Lower leg skin (tissue), 3 donors: ENCODE data around the gene NMNAT3.

Experiments used
- POLR2A ChIP-seq, 2 donors: fragments of 450-650 bp; IDR thresholded peaks; one replicate each; pipeline ENCODE4 v1.6.1; 2016 to 2017; ENCODE audit warnings: antibody characterized with exemption in 2 of 2, mild to moderate bottlenecking in 1 of 2, moderate library complexity in 1 of 2
- TF ChIP-seq, protein P1 (sequence below), 3 donors: fragments of 450-650 bp; IDR thresholded peaks; one replicate each; pipeline ENCODE4 v1.5.1; 2016; ENCODE audit warnings: antibody characterized with exemption in 3 of 3, mild to moderate bottlenecking in 3 of 3, moderate library complexity in 2 of 3

- TF ChIP-seq, protein P1, sequence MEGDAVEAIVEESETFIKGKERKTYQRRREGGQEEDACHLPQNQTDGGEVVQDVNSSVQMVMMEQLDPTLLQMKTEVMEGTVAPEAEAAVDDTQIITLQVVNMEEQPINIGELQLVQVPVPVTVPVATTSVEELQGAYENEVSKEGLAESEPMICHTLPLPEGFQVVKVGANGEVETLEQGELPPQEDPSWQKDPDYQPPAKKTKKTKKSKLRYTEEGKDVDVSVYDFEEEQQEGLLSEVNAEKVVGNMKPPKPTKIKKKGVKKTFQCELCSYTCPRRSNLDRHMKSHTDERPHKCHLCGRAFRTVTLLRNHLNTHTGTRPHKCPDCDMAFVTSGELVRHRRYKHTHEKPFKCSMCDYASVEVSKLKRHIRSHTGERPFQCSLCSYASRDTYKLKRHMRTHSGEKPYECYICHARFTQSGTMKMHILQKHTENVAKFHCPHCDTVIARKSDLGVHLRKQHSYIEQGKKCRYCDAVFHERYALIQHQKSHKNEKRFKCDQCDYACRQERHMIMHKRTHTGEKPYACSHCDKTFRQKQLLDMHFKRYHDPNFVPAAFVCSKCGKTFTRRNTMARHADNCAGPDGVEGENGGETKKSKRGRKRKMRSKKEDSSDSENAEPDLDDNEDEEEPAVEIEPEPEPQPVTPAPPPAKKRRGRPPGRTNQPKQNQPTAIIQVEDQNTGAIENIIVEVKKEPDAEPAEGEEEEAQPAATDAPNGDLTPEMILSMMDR (IDR thresholded peaks at IDR 0.05): no peak
- TF ChIP-seq POLR2A (IDR thresholded peaks at IDR 0.05): no peak
Observed at GRCh38 chr3:139695426-139696313, 17.9 kb upstream of the NMNAT3 start.
